Panc1 (cell line): ENCODE measurements around the gene ALOXE3.

Source experiments
- CTCF ChIP-seq: fragments of 450-650 bp; IDR thresholded peaks from 2 replicates; pipeline ENCODE4 v1.5.1; 2017; ENCODE audit warnings: mild to moderate bottlenecking
- POLR2AphosphoS5 ChIP-seq: IDR thresholded peaks from 2 replicates; pipeline ENCODE4 v1.6.1; 2012; ENCODE audit warnings: mild to moderate bottlenecking, low read depth, low read length, moderate library complexity
- REST ChIP-seq, 2 experiments: IDR thresholded peaks; 2 replicates each; pipeline ENCODE4 v1.6.1; 2011 to 2012; ENCODE audit warnings: low read depth in 2 of 2, control low read depth in 1 of 2, low read length in 1 of 2, mild to moderate bottlenecking in 1 of 2, moderate library complexity in 1 of 2; ENCODE audit not compliant: insufficient read depth in 1 of 2
- SIN3A ChIP-seq: IDR thresholded peaks from 2 replicates; pipeline ENCODE4 v1.6.1; 2012; ENCODE audit warnings: low read depth, mild to moderate bottlenecking, low read length, moderate library complexity, borderline replicate concordance; ENCODE audit not compliant: insufficient read depth

GRCh38 chr17:8159032-8159400 lies 40.7 kb upstream of the ALOXE3 start:
- TF ChIP-seq CTCF = no peak; the same call in 1 of the 2 replicates
- no peak for TF ChIP-seq POLR2AphosphoS5
- TF ChIP-seq REST (IDR thresholded peaks at IDR 0.05; ENCODE audit: insufficient read depth in 1 of 2, low read depth in 2 of 2, low read length in 1 of 2) = no peak
- no peak for TF ChIP-seq SIN3A
